Loucy (cell line): ENCODE data around the gene HCN1.
"Not testable (repeated sequence)": the region's sequence is repeated elsewhere in the genome, so short reads cannot be mapped to it uniquely, and the experiment has no call there.

Experiments
- CTCF ChIP-seq: fragments of 200-600 bp; sonication (generic); conservative IDR thresholded peaks from 2 replicates; pipeline ENCODE4 v1.5.1; 2014; ENCODE audit warnings: mild to moderate bottlenecking, antibody characterized with exemption, low read length
- EZH2phosphoT487 ChIP-seq: fragments of 200-600 bp; IDR thresholded peaks from 2 replicates; pipeline ENCODE4 v1.6.1; 2018; ENCODE audit warnings: antibody characterized with exemption, mild to moderate bottlenecking, moderate library complexity, borderline replicate concordance

GRCh38 chr5:45371423-45371822, 324.8 kb downstream of the HCN1 start:
- TF ChIP-seq CTCF, EZH2phosphoT487: not testable (repeated sequence)
